Activated T-helper 2 cell treated with anti-CD3 and anti-CD28 coated beads, Interferon-gamma antibody, Interleukin-2, Interleukin-4, amounts not matched to agents 10 μg/mL and 5 μg/mL and 100 μg/mL, durations not matched to agents 14 hours and 24 hours and 36 hours (primary cell): ENCODE measurements around the gene SDC3. TPM values are rescaled to one million over a fixed set of nuclear protein-coding genes. Genes with fewer than 3 reads are reported as not detected.

Experiments used
- DNase-seq: peaks from one replicate; pipeline ENCODE4 v3.0.0; 2021; ENCODE audit warnings: low spot score
- H3K27ac Mint-ChIP-seq: one replicate; pipeline ENCODE4 v1.8.0; 2021; ENCODE audit warnings: mixed read lengths
- H3K27me3 Mint-ChIP-seq: one replicate; pipeline ENCODE4 v1.8.0; 2021; ENCODE audit warnings: low read depth, mixed read lengths
- H3K36me3 Mint-ChIP-seq: one replicate; pipeline ENCODE4 v1.8.0; 2021; ENCODE audit warnings: low read depth, mixed read lengths
- H3K4me1 Mint-ChIP-seq: one replicate; pipeline ENCODE4 v1.8.0; 2021; ENCODE audit warnings: low read depth, mixed read lengths
- H3K4me3 Mint-ChIP-seq: one replicate; pipeline ENCODE4 v1.8.0; 2021; ENCODE audit warnings: low read depth, mild to moderate bottlenecking, moderate library complexity, mixed read lengths
- H3K9me3 Mint-ChIP-seq: one replicate; pipeline ENCODE4 v1.8.0; 2021; ENCODE audit warnings: mixed read lengths
- intact Hi-C: fragments of 100-400 bp; cut with micrococcal nuclease; formaldehyde crosslinking; loops from one replicate; pipeline ENCODE4 v1.15.1; 2023
- total RNA-seq: library from RNA; stranded (reverse); gene quantifications from 2 replicates; pipeline ENCODE4 v1.2.3, GENCODE V29; 2022

SDC3 gene
- total RNA-seq, 1 donor from 2014 or later = 0.46 TPM

DNA sequence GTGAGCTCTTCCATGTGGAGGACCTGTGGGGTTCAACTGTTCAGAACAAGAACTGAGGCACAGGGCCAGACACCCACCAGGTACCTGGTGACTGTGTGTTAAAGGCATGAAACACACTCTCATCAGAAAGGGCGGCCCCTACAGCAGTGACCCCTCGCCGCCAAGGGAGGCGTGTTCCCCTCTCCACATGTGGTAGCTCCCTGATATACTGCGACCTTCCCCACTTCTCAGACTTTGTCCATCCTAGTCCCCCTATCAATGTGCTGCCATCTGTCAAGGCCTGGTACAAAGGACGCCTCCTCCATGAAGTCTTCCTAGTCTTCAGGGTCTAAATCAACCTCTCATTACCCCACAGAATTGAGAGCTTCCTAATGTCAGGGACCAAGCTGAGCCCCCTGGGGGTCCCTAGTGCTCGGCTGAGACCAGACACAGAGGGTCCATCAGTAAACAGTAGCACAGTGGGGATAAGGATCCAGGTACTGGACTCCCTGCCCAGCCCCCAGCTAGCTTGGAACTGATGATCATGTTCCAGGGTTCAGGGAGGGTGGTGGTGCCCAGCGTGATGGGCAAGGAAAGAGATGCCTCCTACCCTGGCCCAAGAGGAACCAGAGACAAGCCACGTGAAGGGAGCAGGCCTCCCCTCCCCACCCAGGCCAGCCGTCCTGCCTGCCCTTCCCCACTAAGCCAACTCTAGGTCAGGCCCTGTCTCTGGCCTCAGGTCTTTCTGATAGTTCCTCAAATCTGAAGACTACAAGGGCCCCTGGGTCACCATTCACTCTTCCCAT, 10.3 kb downstream of the SDC3 start:
- DNase-seq = no peak
- intact Hi-C loops = no loop called here
- Mint-ChIP-seq H3K36me3 (no peaks in the 10 kb centered on the region), H3K4me1 (no peaks in the 10 kb centered on the region), H3K27me3 (no peaks in the 10 kb centered on the region), H3K27ac (no peak overlapping the region), H3K4me3 (no peak overlapping the region), H3K9me3 (peaks cover 4% of the 10 kb centered on the region)

DNA sequence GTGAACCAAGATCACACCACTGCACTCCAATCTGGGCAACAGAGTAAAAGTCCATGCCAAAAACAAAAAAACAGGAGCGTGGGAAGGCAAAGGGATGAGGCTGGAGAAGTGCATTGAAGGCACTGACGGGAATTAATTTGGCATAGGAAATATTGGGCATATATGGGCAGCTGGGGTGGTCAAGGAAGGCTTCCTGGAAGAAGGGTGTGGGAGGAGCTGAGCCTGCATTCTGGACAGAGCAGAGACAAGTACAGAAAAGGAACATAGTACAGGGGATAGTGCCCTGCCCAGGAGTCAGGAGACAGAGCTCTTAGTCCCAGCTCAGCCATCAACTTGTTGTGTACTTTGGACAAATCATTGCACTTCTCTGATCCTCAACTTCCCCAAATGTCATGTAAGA, 11.7 kb downstream of the SDC3 start:
- peaks cover 4% of the 10 kb centered on the region for H3K9me3 Mint-ChIP-seq
- no peak for DNase-seq
- no peaks in the 10 kb centered on the region for H3K4me1 Mint-ChIP-seq
- no peaks in the 10 kb centered on the region for H3K27me3 Mint-ChIP-seq
- H3K36me3 Mint-ChIP-seq = no peaks in the 10 kb centered on the region
- H3K27ac Mint-ChIP-seq = no peak overlapping the region
- intact Hi-C loops = no loop called here
- H3K4me3 Mint-ChIP-seq = no peak overlapping the region

DNA sequence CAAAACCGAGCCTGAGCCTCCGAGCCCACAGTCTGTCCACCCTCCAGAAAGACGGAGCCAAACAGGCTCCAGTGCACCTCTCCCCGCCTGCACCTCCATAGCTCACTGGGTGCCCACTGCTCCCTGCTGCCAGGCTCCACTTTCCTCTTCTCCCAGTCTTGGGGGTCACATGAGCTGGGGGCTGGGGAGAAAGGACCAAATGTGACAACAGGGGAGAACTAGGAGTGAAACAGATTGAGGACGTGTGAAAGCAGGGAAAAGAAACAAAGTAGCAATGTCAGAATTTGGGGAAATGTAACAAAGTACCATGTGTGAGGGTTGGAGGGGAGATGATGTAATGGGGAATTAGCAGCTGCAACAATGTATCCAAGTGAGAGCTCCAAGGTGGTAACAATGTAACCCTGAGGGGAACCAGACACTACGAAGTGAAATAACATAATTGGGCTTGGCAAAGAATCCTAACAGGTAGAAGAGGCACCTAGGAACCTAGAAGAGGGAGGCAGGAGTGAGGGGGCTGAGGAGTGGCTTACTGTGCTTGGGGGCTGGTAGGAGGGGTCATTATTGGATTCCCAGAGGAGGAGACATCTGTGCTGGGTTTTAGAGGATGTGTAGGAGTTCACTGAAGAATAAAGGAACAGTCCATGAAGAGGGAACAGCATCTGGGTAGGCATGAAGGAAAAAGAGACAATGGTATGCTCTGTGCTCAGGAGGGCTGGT, 12.5 kb downstream of the SDC3 start:
- no peak for DNase-seq
- no peak overlapping the region for H3K4me3 Mint-ChIP-seq
- H3K27me3 Mint-ChIP-seq = no peaks in the 10 kb centered on the region
- no peaks in the 10 kb centered on the region for H3K4me1 Mint-ChIP-seq
- intact Hi-C loops = no loop called here
- no peaks in the 10 kb centered on the region for H3K36me3 Mint-ChIP-seq
- H3K9me3 Mint-ChIP-seq = peaks cover 4% of the 10 kb centered on the region
- H3K27ac Mint-ChIP-seq = no peak overlapping the region

DNA sequence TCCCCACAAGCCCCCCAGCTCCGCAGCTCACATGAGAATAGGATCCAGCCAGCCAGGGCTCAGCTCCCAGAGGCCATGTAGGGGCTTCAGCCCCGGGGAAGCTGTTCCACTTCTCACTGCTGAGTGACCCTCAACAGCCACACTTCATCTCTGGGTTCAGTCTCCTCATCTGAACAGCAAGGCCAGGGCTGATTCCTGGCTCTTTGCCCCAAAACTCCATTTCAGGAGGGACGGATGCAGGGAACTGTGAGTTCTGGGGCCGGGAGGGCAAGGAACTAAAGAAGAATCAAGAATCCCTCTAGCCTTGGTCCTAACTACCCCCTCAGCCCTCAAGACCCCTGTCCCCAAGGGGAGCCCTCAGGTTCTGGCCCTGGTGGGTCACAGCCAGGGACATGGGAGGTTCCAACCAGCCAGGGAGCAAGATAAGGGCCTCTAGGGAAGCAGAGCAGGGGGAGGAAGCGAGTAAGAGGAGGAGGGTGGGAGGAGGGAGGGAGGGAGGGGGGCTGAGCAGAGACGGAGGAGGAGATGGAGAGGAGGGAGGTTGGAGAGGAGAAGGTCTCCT, 13.1 kb downstream of the SDC3 start:
- Mint-ChIP-seq H3K9me3 (peaks cover 4% of the 10 kb centered on the region), H3K27me3 (no peaks in the 10 kb centered on the region), H3K36me3 (no peaks in the 10 kb centered on the region), H3K4me3 (no peak overlapping the region), H3K4me1 (no peaks in the 10 kb centered on the region), H3K27ac (no peak overlapping the region)
- intact Hi-C loops = no loop called here
- no peak for DNase-seq

DNA sequence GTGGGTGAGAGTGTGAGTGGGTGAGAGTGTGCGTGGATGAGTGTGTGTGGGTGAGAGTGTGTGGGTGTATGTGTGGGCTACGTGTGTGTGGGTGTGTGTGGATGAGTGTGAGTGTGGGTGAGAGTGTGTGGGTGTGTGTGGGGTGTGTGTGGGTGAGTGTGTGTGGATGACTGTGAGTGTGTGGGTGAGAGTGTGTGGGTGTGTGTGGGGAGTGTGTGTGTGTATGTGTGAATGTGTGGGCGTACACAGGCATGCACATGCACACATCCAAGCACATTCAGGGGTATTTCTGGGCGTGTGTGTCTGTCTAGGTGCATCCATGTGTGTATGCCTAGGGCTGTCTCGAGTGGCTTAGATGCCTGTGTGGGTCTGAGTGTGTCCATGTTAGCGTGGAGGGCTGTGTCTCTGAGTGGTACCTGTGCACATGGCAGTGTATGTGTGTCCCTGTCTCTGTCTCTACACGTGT, 14.0 kb downstream of the SDC3 start:
- no peaks in the 10 kb centered on the region for H3K36me3 Mint-ChIP-seq
- H3K4me1 Mint-ChIP-seq = no peaks in the 10 kb centered on the region
- H3K4me3 Mint-ChIP-seq = no peak overlapping the region
- no peak for DNase-seq
- H3K27me3 Mint-ChIP-seq = peaks cover under 1% of the 10 kb centered on the region
- H3K27ac Mint-ChIP-seq = no peak overlapping the region
- H3K9me3 Mint-ChIP-seq = peaks cover 4% of the 10 kb centered on the region
- intact Hi-C loops = no loop called here

DNA sequence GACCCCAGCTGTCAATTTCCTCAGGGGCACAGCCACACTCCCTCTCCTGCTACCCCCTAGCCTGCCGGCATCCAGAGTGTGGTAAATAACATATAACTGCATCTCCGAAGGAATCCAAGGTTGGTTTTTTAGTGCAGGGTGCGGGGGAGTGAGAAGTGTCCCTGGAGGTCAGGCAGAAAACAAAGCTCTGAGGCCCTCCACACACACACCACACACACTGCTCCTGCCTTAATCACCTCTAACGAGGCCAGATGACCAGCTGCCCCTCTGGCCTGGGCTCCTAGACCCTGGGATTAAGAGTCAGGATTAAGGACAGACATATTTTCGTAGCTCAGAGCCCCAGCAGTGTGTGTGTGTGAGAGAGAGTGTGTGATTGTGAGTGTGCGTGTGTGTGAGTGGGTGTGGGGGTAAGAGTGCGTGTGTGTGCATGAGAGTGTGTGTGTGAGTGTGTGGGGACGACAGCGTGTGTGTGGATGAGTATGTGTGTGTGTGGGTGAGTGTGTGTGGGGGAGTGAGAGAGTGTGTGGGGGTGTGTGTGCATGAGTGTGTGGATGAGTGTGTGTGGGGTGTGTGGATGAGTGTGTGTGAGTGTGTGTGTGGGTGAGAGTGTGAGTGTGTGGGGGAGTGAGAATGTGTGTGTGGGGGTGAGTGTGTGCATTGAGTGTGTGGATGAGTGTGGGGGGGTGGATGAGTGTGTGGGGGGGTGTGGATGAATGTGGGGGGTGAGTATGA, 14.6 kb downstream of the SDC3 start:
- DNase-seq = no peak
- Mint-ChIP-seq H3K27ac (peak overlapping the region; percentile 23), H3K36me3 (no peaks in the 10 kb centered on the region), H3K4me1 (no peaks in the 10 kb centered on the region), H3K4me3 (no peak overlapping the region), H3K9me3 (peaks cover 4% of the 10 kb centered on the region), H3K27me3 (peaks cover 3% of the 10 kb centered on the region)
- intact Hi-C loops = no loop called here

DNA sequence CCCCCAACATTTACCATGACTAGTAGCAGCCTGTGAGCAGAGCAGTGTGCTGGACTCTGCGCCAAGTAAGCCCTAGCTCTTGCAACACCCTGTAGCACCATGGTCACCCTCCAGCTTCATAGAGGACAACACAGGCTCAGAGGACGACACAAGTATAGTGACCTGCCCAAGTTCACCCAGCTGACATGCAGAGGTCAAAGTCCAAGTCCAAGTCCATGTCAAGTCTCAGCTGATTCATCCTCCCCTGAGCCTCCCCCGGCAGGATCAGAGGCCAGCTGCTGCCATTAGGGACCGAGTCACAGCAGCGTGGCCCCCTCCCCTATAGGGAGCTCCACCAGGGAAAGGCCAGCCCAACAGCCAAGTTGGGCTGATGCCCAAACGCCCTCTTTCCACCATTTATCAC, 15.9 kb downstream of the SDC3 start:
- no peak overlapping the region for H3K27ac Mint-ChIP-seq
- H3K4me3 Mint-ChIP-seq = no peak overlapping the region
- intact Hi-C loops = no loop called here
- H3K27me3 Mint-ChIP-seq = peaks cover 3% of the 10 kb centered on the region
- H3K36me3 Mint-ChIP-seq = no peaks in the 10 kb centered on the region
- no peak for DNase-seq
- no peaks in the 10 kb centered on the region for H3K4me1 Mint-ChIP-seq
- H3K9me3 Mint-ChIP-seq = peaks cover 4% of the 10 kb centered on the region

DNA sequence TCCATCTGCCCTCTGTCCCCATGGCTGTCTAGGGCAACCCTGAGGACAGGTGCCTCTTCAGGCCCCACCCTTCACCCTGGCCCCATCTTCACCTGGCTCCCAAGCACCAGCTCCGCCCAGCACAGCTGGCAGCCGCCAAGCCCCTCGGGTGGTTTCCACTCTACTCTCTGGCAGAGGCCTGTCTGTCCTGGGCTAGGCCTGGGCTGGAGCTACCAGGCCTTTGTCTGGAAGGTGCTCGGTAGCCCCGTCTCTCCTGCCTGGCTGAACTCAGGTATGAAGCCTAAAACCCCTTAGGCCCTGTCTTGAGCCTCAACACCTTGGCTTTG, 17.4 kb downstream of the SDC3 start:
- DNase-seq = no peak
- Mint-ChIP-seq H3K9me3 (peaks cover 4% of the 10 kb centered on the region), H3K4me3 (no peak overlapping the region), H3K4me1 (no peaks in the 10 kb centered on the region), H3K27ac (no peak overlapping the region), H3K36me3 (no peaks in the 10 kb centered on the region), H3K27me3 (peaks cover 3% of the 10 kb centered on the region)
- intact Hi-C loops = no loop called here

DNA sequence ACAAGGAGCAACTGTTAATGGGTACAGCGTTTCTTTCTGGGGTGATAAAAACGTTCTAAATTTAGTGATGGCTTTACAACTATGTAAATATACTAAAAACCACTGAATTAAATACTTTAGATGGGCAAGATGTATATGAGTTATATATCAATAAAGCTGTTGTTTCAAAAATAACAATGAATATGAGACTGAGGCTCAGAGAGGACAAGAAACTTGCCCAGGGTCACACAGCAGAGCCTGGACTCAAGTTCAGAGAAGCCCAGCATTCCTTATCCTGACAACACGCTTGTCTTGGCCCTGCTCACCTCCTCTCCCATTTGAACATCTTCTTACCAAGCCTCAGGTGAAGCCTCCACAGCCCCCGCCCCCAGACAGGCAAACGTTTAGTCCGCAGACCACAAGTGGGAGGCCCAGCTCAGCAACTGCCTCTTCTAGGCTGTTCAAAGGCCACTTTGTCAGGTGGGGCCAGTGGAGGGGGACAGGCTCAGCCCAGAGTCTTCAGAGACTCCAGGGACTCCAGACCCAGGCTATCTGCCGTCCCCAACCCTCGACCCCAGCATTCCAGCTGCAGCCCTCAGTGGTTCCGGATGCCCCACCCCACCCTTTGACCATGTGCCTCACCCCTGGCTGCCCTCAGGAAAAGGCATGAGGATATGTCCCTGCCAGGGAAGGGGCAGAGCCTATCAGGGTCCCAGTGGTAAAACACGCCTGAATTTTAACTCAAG, 17.9 kb downstream of the SDC3 start:
- H3K4me3 Mint-ChIP-seq = no peak overlapping the region

DNA sequence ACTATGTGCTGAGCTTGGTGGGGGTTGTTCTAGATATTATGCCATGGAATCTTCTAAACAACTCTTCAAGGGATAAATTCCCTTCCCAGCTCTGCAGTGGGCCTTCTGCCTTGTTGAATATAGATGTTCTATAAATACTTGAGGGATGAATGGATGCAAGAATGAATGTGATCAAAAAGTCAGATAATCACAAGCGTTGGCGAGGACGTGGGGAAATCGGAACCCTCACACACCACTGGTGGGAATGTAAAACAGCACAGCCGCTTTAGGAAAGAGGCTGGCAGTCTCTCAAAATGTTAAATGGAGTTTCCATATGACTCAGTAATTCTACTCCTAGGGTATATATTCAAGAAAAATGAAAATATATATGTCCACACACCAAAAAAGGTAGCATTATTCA, 19.0 kb downstream of the SDC3 start:
- Mint-ChIP-seq H3K9me3 (peaks cover 4% of the 10 kb centered on the region), H3K27me3 (peaks cover 6% of the 10 kb centered on the region), H3K4me3 (no peak overlapping the region), H3K4me1 (no peaks in the 10 kb centered on the region), H3K36me3 (no peaks in the 10 kb centered on the region), H3K27ac (no peak overlapping the region)
- intact Hi-C loops = no loop called here
- DNase-seq = no peak

More for the DNA sequence above, 17.9 kb downstream of the SDC3 start:
- DNase-seq = no peak
- intact Hi-C loops = no loop called here
- Mint-ChIP-seq H3K27me3 (peaks cover 3% of the 10 kb centered on the region), H3K9me3 (peaks cover 4% of the 10 kb centered on the region), H3K36me3 (no peaks in the 10 kb centered on the region), H3K27ac (no peak overlapping the region), H3K4me1 (no peaks in the 10 kb centered on the region)

DNA sequence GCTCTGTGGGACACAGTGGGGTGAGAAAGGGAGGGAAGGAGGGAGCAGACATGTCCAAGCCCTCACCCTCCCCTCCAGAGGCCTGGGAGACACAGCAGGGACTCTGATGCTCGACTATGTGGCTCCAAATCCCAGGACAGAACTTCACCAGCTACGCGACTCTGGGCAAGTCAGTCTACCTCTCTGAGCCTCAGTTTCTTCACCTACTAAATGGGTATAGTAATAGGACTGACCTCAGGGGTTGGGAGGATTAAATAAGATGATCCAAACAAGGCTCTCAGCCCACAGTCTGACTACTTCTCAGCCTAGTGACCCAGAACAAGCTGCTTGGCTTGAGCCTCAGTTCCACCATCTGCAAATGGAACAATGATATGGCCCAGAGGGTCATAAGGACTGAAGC, 19.6 kb downstream of the SDC3 start:
- intact Hi-C loops = no loop called here
- Mint-ChIP-seq H3K27ac (no peak overlapping the region), H3K27me3 (peaks cover 6% of the 10 kb centered on the region), H3K4me3 (no peak overlapping the region), H3K9me3 (peaks cover 2% of the 10 kb centered on the region), H3K4me1 (no peaks in the 10 kb centered on the region), H3K36me3 (no peaks in the 10 kb centered on the region)
- DNase-seq = no peak

DNA sequence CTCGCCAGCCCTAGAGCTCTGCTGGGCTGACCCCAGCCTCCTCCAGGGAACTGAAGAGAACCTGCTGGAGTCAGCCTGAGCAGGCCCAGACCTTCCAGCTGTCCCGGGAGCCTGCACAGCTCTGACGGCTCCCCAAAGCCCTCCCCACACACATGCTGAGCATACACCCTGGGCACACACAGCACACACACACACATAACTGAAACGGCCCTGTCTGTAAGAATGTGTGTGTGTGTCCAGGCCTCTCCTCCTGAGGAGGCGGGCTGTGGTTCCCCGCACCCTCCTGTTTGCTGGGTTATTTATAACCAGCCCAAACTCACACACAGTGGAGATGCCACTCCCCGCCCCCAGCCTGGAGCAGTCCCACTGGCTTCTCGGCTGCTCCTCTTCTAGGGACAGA, 20.2 kb downstream of the SDC3 start:
- Mint-ChIP-seq H3K27me3 (peaks cover 6% of the 10 kb centered on the region), H3K4me1 (no peaks in the 10 kb centered on the region), H3K27ac (no peak overlapping the region), H3K9me3 (no peaks in the 10 kb centered on the region), H3K36me3 (no peaks in the 10 kb centered on the region), H3K4me3 (no peak overlapping the region)
- intact Hi-C loops = no loop called here
- DNase-seq = no peak
